CD14-positive monocyte (primary cell): Measurements from ENCODE around the gene INS. TPM values are rescaled to one million over a fixed set of nuclear protein-coding genes. Genes with fewer than 3 reads are reported as not detected.

ENCODE experiments used
- DNase-seq, 3 donors: peaks; one replicate each; pipeline ENCODE4 v3.0.0-alpha.2; 2011 to 2022
- H2AFZ ChIP-seq: 2 replicates; pipeline ENCODE4 v1.6.0; 2012; ENCODE audit warnings: mild to moderate bottlenecking, low read depth, low read length, inconsistent platforms; ENCODE audit not compliant: insufficient read depth, poor library complexity, severe bottlenecking
- H3K27ac ChIP-seq, 2 donors: 1 replicate in 1 of 2; 2 replicates in 1 of 2; pipeline ENCODE4 v1.5.1; 2012 to 2013; ENCODE audit warnings: low read length in 2 of 2, control low read depth in 1 of 2, inconsistent platforms in 1 of 2, low read depth in 1 of 2, mild to moderate bottlenecking in 1 of 2
- H3K27me3 ChIP-seq, 2 donors: one replicate each; pipeline versions ENCODE4 v1.6.0 to v1.6.1; 2011 to 2013; ENCODE audit warnings: low read length in 2 of 2; ENCODE audit not compliant: control insufficient read depth in 2 of 2, insufficient read depth in 2 of 2
- H3K36me3 ChIP-seq, 2 donors: replicated peaks in 1 of 2; 1 replicate in 1 of 2; 2 replicates in 1 of 2; pipeline versions ENCODE4 v1.5.1 to v1.6.1; 2012 to 2013; ENCODE audit warnings: low read length in 2 of 2, control low read depth in 1 of 2, inconsistent platforms in 1 of 2, mild to moderate bottlenecking in 1 of 2; ENCODE audit not compliant: insufficient read depth in 2 of 2, control insufficient read depth in 1 of 2
- H3K4me1 ChIP-seq, 2 donors: 1 replicate in 1 of 2; 2 replicates in 1 of 2; pipeline versions ENCODE4 v1.5.1 to v1.6.1; 2012 to 2013; ENCODE audit warnings: low read length in 2 of 2, control low read depth in 1 of 2, inconsistent platforms in 1 of 2, mild to moderate bottlenecking in 1 of 2, moderate library complexity in 1 of 2; ENCODE audit not compliant: insufficient read depth in 2 of 2, control insufficient read depth in 1 of 2
- H3K4me2 ChIP-seq: replicated peaks from 2 replicates; pipeline ENCODE3; 2012; ENCODE audit warnings: low read length, moderate library complexity, mild to moderate bottlenecking; ENCODE audit not compliant: poor library complexity, severe bottlenecking; ENCODE audit errors: extremely low read depth
- H3K4me3 ChIP-seq, 3 experiments: fragments of 200-600 bp in 1 of 3; sonication (generic) in 1 of 3; replicated peaks in 1 of 3; 1 replicate in 2 of 3; 2 replicates in 1 of 3; pipeline ENCODE4 v1.5.1; 2011 to 2013; ENCODE audit warnings: low read length in 3 of 3, mild to moderate bottlenecking in 3 of 3, control low read depth in 2 of 3, low read depth in 2 of 3, inconsistent platforms in 1 of 3, moderate library complexity in 1 of 3
- H3K79me2 ChIP-seq: 2 replicates; pipeline ENCODE4 v1.6.0; 2012; ENCODE audit warnings: mild to moderate bottlenecking, control low read depth, inconsistent platforms, low read length, moderate library complexity; ENCODE audit not compliant: insufficient read depth
- H3K9ac ChIP-seq: 2 replicates; pipeline ENCODE4 v1.6.0; 2017; ENCODE audit warnings: low read length, mild to moderate bottlenecking; ENCODE audit not compliant: insufficient read depth, poor library complexity, severe bottlenecking
- H3K9me3 ChIP-seq, 2 donors: replicated peaks in 1 of 2; 1 replicate in 1 of 2; 2 replicates in 1 of 2; pipeline versions ENCODE4 v1.5.1 to v1.6.1; 2012 to 2013; ENCODE audit warnings: low read length in 2 of 2, control low read depth in 1 of 2; ENCODE audit not compliant: control insufficient read depth in 1 of 2, insufficient read depth in 1 of 2
- H4K20me1 ChIP-seq: 2 replicates; pipeline ENCODE4 v1.6.0; 2012; ENCODE audit warnings: mild to moderate bottlenecking, low read length, control low read depth, moderate library complexity; ENCODE audit not compliant: insufficient read depth
- H3K27ac Mint-ChIP-seq, 7 donors: one replicate each; pipeline ENCODE4 v1.8.0; 2020; ENCODE audit warnings: mild to moderate bottlenecking in 7 of 7, mixed read lengths in 7 of 7, moderate library complexity in 6 of 7, inconsistent platforms in 2 of 7
- H3K27me3 Mint-ChIP-seq, 3 donors: one replicate each; pipeline ENCODE4 v1.8.0; 2021 to 2022; ENCODE audit warnings: low read depth in 3 of 3, mild to moderate bottlenecking in 3 of 3, mixed read lengths in 3 of 3, moderate library complexity in 3 of 3, inconsistent platforms in 1 of 3
- H3K36me3 Mint-ChIP-seq, 2 donors: one replicate each; pipeline ENCODE4 v1.8.0; 2020; ENCODE audit warnings: mixed read lengths in 2 of 2, inconsistent platforms in 1 of 2, mild to moderate bottlenecking in 1 of 2
- H3K4me1 Mint-ChIP-seq: one replicate; pipeline ENCODE4 v1.8.0; 2020; ENCODE audit warnings: mild to moderate bottlenecking, mixed read lengths
- H3K4me3 Mint-ChIP-seq, 2 donors: one replicate each; pipeline ENCODE4 v1.8.0; 2020; ENCODE audit warnings: mild to moderate bottlenecking in 2 of 2, mixed read lengths in 2 of 2, moderate library complexity in 1 of 2
- H3K9me3 Mint-ChIP-seq, 7 donors: one replicate each; pipeline ENCODE4 v1.8.0; 2020 to 2022; ENCODE audit warnings: mixed read lengths in 7 of 7, mild to moderate bottlenecking in 6 of 7, moderate library complexity in 6 of 7, inconsistent platforms in 2 of 7
- WGBS: methylation state at CpG from one replicate; pipeline ENCODE4 v1.1.5; 2013; ENCODE audit warnings: missing lambda C conversion rate; ENCODE audit not compliant: insufficient coverage; 5-methylcytosine and 5-hydroxymethylcytosine counted together
- intact Hi-C, 2 donors: fragments of 100-400 bp; cut with micrococcal nuclease; formaldehyde crosslinking; loops; one replicate each; pipeline versions ENCODE4 v1.15.0 to v1.15.1; 2023
- polyA plus RNA-seq, 3 donors: library from polyadenylated mRNA; depleted of rRNA in 1 of 3; unstranded in 2 of 3; stranded (reverse) in 1 of 3; fragments of 300-500 nt in 2 of 3; fragments of >200 nt in 1 of 3; fragmentation: Illumina TruSeq in 2 of 3; gene quantifications; 1 replicate in 2 of 3; 2 replicates in 1 of 3; pipeline ENCODE4 v1.2.3, GENCODE V29; 2012 to 2021
- TF ChIP-seq, protein P1 (sequence below): fragments of 200-600 bp; IDR thresholded peaks from one replicate; pipeline ENCODE4 v1.8.0; 2022; ENCODE audit warnings: antibody characterized with exemption, mild to moderate bottlenecking

The INS gene
- polyA plus RNA-seq, 3 donors: not detected

- Histone ChIP-seq H3K4me3 (no peak overlapping the region), H3K79me2 (no peaks in the 10 kb centered on the region), H3K27ac (no peak overlapping the region), H3K4me2 (no peak overlapping the region), H4K20me1 (no peaks in the 10 kb centered on the region), H3K9ac (no peak overlapping the region), H2AFZ (no peak overlapping the region), H3K9me3 (peaks cover 0 to 24% of the 10 kb centered on the region in 2 donors), H3K36me3 (no peaks in the 10 kb centered on the region), H3K4me1 (no peaks in the 10 kb centered on the region), H3K27me3 (peaks cover 40 to 84% of the 10 kb centered on the region in 2 donors)
- H3K36me3 Mint-ChIP-seq: no peaks in the 10 kb centered on the region
- no peak overlapping the region for H3K27ac Mint-ChIP-seq
- H3K9me3 Mint-ChIP-seq: peaks cover 0 to 14% (median 2%) of the 10 kb centered on the region in 7 donors
- peaks cover 71 to 93% (median 79%) of the 10 kb centered on the region in 3 donors for H3K27me3 Mint-ChIP-seq
- intact Hi-C loops: no loop called here
- peaks cover 5% of the 10 kb centered on the region for H3K4me1 Mint-ChIP-seq
- peak overlapping the region in 1 of 2 donors; percentile 71 for H3K4me3 Mint-ChIP-seq
- no peak for DNase-seq
- 4% methylated on average over 53 of the region's 57 CpGs for WGBS
- TF ChIP-seq, protein P1, sequence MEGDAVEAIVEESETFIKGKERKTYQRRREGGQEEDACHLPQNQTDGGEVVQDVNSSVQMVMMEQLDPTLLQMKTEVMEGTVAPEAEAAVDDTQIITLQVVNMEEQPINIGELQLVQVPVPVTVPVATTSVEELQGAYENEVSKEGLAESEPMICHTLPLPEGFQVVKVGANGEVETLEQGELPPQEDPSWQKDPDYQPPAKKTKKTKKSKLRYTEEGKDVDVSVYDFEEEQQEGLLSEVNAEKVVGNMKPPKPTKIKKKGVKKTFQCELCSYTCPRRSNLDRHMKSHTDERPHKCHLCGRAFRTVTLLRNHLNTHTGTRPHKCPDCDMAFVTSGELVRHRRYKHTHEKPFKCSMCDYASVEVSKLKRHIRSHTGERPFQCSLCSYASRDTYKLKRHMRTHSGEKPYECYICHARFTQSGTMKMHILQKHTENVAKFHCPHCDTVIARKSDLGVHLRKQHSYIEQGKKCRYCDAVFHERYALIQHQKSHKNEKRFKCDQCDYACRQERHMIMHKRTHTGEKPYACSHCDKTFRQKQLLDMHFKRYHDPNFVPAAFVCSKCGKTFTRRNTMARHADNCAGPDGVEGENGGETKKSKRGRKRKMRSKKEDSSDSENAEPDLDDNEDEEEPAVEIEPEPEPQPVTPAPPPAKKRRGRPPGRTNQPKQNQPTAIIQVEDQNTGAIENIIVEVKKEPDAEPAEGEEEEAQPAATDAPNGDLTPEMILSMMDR: no peak
Measured at GRCh38 chr11:2139621-2140337, 21.2 kb downstream of the INS start.

DNA sequence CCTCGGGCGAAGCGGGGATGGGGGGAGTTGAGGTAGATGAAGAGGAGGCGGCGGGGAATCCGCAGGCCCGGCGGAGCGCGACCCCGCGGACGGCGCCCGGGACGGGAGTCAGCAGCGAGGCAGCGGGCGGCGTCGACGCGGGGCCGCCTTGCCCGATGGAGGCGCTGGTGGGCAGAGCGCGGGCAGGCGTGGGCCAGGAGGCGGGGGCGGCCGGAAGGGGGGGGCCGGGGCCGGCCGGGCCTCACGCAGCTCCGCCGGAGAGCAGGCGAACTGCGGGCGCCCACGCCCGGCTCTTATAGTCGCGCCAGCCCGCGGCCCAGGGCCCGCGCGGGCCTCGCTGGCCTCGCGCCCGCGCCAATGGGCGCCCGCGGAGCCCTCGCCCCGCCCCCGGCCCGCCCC is 21.9 kb downstream of the INS start, which contains the start of gene IGF2:
IGF2 (minus strand) TSS at position 267 of the 399 bp plus-strand sequence. CDS start 3,866 bp downstream, outside the sequence.
- H3K4me3 Mint-ChIP-seq: peak within 1 kb of the TSS in 1 of 2 donors; percentile 71
- H3K36me3 Mint-ChIP-seq: no peaks in the 10 kb centered on the region
- peaks cover 0 to 14% (median 2%) of the 10 kb centered on the region in 7 donors for H3K9me3 Mint-ChIP-seq
- Histone ChIP-seq H4K20me1 (no peaks in the 10 kb centered on the region), H3K4me2 (no peak within 1 kb of the TSS), H2AFZ (no peak within 1 kb of the TSS), H3K27ac (no peak within 1 kb of the TSS), H3K9me3 (peaks cover 0 to 24% of the 10 kb centered on the region in 2 donors), H3K27me3 (peaks cover 40 to 86% of the 10 kb centered on the region in 2 donors), H3K9ac (no peak within 1 kb of the TSS), H3K4me3 (no peak within 1 kb of the TSS), H3K79me2 (no peaks in the 10 kb centered on the region), H3K4me1 (no peaks in the 10 kb centered on the region), H3K36me3 (no peaks in the 10 kb centered on the region)
- TF ChIP-seq, protein P1: no peak
- H3K27ac Mint-ChIP-seq: no peak within 1 kb of the TSS
- DNase-seq: no peak
- peaks cover 5% of the 10 kb centered on the region for H3K4me1 Mint-ChIP-seq
- 1% methylated on average over 50 of the region's 62 CpGs for WGBS
- H3K27me3 Mint-ChIP-seq: peaks cover 66 to 91% (median 74%) of the 10 kb centered on the region in 3 donors
- intact Hi-C loops: no loop called here
